Lung (tissue), 12 donors: ENCODE measurements around the gene KSR1. TPM values are rescaled to one million over a fixed set of nuclear protein-coding genes. Genes with fewer than 3 reads are reported as not detected.
A peak's percentile ranks its signal among the peaks of the same experiment; 100 is the strongest.

Experiments
- ATAC-seq: fragments of 200-7000 bp; cut with Tn5 transposase; one replicate; pipeline ENCODE4 v1.9.1; 2020; ENCODE audit warnings: moderate number of reproducible peaks; ENCODE audit not compliant: insufficient read depth, low FRiP score
- DNase-seq, 3 donors: peaks; one replicate each; pipeline ENCODE4 v3.0.0-alpha.2; 2013 to 2017
- H3K27ac ChIP-seq, 2 donors: one replicate each; pipeline ENCODE4 v1.5.1; 2013; ENCODE audit warnings: mild to moderate bottlenecking in 2 of 2, moderate library complexity in 2 of 2, control low read depth in 1 of 2, inconsistent platforms in 1 of 2, low read depth in 1 of 2, low read length in 1 of 2
- H3K27me3 ChIP-seq, 3 donors: one replicate each; pipeline ENCODE4 v1.5.1; 2013; ENCODE audit warnings: low read length in 2 of 3; ENCODE audit not compliant: control insufficient read depth in 3 of 3, insufficient read depth in 3 of 3
- H3K36me3 ChIP-seq, 4 donors: one replicate each; pipeline ENCODE4 v1.5.1; 2013; ENCODE audit warnings: low read length in 4 of 4, mild to moderate bottlenecking in 1 of 4, moderate library complexity in 1 of 4; ENCODE audit not compliant: control insufficient read depth in 4 of 4, insufficient read depth in 4 of 4
- H3K4me1 ChIP-seq, 5 donors: one replicate each; pipeline ENCODE4 v1.5.1; 2013; ENCODE audit warnings: low read length in 5 of 5, mild to moderate bottlenecking in 2 of 5, moderate library complexity in 1 of 5; ENCODE audit not compliant: control insufficient read depth in 5 of 5, insufficient read depth in 5 of 5
- H3K4me3 ChIP-seq: one replicate; pipeline ENCODE4 v1.5.1; 2013; ENCODE audit warnings: mild to moderate bottlenecking, control low read depth, moderate library complexity
- H3K9ac ChIP-seq, 2 donors: one replicate each; pipeline ENCODE4 v1.5.1; 2013; ENCODE audit warnings: low read length in 2 of 2, control low read depth in 1 of 2; ENCODE audit not compliant: insufficient read depth in 1 of 2
- H3K9me3 ChIP-seq, 4 donors: one replicate each; pipeline ENCODE4 v1.5.1; 2013; ENCODE audit warnings: low read length in 3 of 4, mild to moderate bottlenecking in 1 of 4, moderate library complexity in 1 of 4; ENCODE audit not compliant: control insufficient read depth in 4 of 4, insufficient read depth in 3 of 4
- WGBS, 2 donors: extraction: QIAGEN DNeasy Blood & Tissue Kit; methylation state at CpG; one replicate each; pipeline ENCODE4 v1.1.7; 2013; 5-methylcytosine and 5-hydroxymethylcytosine counted together
- polyA plus RNA-seq, 2 donors: library from polyadenylated mRNA; stranded (reverse); fragments of 200-250 nt; gene quantifications; one replicate each; pipeline ENCODE4 v1.2.1, GENCODE V29; 2013
- total RNA-seq, 2 donors: library from RNA; depleted of rRNA in 1 of 2; stranded (reverse); fragments of >200 nt in 1 of 2; gene quantifications; one replicate each; pipeline ENCODE4 v1.2.1, GENCODE V29; 2014 to 2021
- TF ChIP-seq, protein P1 (sequence below): IDR thresholded peaks from 2 replicates; pipeline ENCODE4 v1.5.1; 2012; ENCODE audit warnings: mild to moderate bottlenecking; ENCODE audit errors: control extremely low read depth, extremely low read depth
- donor health status: control.
- donor health status: control.
- donor health status: Bipolar disorder and iron deficiency.
- donor health status: healthy.
- donor health status: DM: yes; HTN: yes; CAD: no.

Gene KSR1
- total and polyA plus RNA-seq, 4 donors: 26.8 to 70.0 (median 42.3) TPM

DNA sequence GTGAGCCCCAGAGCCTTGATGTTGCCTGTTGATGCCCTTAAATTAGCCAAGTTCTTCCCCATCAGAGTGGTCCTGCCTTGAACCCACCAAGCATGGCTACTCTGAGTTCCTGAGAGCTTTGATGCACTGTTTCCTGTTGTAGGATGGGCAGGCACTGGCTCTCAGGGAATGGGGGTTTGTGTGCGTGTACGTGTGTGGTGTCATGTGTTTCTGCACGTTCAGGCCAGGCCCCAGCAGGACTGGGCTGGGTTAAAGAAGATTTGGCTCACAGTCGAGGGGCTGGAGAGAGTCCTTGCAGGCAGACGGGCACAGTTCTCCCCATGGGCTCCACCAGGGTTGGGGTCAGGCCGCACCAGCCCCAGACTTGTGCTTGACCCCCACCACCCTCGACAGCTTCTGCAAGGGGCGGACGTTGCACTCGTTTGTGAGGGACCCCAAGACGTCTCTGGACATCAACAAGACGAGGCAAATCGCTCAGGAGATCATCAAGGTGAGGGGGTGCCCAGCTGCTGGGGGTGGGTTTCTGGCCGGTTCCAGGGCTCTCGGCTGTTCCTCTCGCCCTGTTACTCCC lies 151.4 kb downstream of the KSR1 start:
- Histone ChIP-seq H3K27ac (no peak overlapping the region), H3K9ac (no peak overlapping the region), H3K36me3 (peaks cover 0 to 52% (median 23%) of the 10 kb centered on the region in 4 donors), H3K4me1 (no peaks in the 10 kb centered on the region), H3K4me3 (no peak overlapping the region), H3K27me3 (no peaks in the 10 kb centered on the region), H3K9me3 (no peaks in the 10 kb centered on the region)
- ATAC-seq: no peak
- TF ChIP-seq, protein P1, sequence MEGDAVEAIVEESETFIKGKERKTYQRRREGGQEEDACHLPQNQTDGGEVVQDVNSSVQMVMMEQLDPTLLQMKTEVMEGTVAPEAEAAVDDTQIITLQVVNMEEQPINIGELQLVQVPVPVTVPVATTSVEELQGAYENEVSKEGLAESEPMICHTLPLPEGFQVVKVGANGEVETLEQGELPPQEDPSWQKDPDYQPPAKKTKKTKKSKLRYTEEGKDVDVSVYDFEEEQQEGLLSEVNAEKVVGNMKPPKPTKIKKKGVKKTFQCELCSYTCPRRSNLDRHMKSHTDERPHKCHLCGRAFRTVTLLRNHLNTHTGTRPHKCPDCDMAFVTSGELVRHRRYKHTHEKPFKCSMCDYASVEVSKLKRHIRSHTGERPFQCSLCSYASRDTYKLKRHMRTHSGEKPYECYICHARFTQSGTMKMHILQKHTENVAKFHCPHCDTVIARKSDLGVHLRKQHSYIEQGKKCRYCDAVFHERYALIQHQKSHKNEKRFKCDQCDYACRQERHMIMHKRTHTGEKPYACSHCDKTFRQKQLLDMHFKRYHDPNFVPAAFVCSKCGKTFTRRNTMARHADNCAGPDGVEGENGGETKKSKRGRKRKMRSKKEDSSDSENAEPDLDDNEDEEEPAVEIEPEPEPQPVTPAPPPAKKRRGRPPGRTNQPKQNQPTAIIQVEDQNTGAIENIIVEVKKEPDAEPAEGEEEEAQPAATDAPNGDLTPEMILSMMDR: no peak
- WGBS, 2 donors: 90 to 91% methylated on average over 16 of the region's 16 CpGs
- no peak for DNase-seq

DNA sequence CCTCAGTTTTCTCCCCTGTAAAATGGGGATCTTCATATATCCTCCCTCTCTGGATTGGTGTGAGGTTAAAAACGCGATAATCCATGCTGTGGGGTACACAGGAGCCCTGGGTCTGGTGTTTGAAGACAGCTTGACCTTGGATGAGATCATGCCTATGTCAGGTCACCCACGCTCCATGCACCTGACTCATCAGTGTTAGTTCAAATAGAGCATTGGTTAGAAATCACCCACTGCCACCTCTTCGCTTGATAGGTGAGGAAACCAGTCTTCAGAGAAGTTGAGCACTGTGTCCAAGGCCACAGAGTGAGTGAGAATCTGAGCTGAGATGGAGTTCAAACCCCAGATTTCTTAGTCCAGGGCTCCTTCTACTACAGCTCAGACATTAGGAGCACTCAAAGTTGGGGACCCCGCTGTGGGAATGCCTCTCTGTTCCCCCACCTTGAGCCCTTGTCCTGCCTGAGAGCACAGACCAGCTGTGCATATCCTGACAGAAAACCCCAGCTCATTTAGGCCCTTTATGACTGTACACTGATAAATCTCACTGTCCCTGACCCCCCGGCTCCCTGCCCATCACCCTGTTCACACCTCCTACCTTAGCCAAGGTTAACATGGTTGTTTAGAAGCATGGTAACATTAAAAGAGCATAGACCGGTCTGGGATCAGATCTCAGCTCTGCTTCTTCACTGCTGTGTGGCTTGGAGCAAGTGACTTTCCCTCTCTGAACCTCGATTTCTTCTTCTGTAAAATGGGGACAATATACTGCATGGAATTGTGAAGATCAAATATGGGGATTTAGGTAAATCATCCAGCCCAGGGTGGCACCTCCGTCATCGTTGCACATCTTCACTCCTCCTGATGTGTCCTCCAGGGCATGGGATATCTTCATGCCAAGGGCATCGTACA lies 152.3 kb downstream of the KSR1 start:
- DNase-seq (no peak), ATAC-seq (no peak)
- Histone ChIP-seq H3K27me3 (no peaks in the 10 kb centered on the region), H3K9ac (no peak overlapping the region), H3K27ac (no peak overlapping the region), H3K36me3 (peaks cover 0 to 59% (median 25%) of the 10 kb centered on the region in 4 donors), H3K9me3 (no peaks in the 10 kb centered on the region), H3K4me1 (no peaks in the 10 kb centered on the region), H3K4me3 (no peak overlapping the region)
- WGBS, 2 donors: 95 to 99% methylated on average over 11 of the region's 11 CpGs
- TF ChIP-seq, protein P1: no peak

DNA sequence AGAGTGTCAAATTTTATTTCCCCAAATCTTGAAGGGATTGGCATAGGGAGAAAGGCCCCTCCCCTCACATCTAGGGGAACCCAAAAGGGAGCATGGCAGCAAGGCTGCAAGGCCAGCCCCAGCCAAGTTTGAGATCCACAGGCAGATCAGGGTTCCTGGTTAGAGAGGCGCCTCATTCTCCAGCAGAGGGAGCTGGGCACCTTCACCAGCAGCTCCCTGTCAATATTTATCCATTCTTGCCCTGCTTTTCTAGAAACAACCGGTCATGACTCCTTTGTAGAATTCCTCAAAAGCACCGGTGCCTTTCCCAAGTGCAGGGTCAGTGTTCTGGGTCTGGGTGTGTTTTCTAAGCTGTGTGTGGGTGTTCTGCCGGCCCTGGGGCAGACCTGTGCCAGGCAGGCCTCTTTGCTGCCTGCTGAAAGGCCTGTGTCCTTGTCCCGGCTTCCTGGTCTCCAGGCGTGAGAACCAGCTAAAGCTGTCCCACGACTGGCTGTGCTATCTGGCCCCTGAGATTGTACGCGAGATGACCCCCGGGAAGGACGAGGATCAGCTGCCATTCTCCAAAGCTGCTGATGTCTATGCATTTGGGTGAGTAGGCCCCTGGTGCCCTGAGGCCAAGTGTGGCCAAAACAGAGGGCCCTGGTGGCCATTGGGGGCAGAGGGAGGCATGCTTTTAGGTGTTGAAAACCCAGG lies 153.5 kb downstream of the KSR1 start:
- Histone ChIP-seq H3K27ac (no peak overlapping the region), H3K27me3 (no peaks in the 10 kb centered on the region), H3K4me3 (no peak overlapping the region), H3K36me3 (peaks cover 0 to 52% (median 20%) of the 10 kb centered on the region in 4 donors), H3K4me1 (no peaks in the 10 kb centered on the region), H3K9ac (no peak overlapping the region), H3K9me3 (no peaks in the 10 kb centered on the region)
- TF ChIP-seq, protein P1: peak; percentile 6
- WGBS, 2 donors: 79 to 87% methylated on average over 11 of the region's 11 CpGs
- ATAC-seq (no peak), DNase-seq (peak; percentile 31 to 61 (median 48))
